Fibroblast of lung (primary cell): Measurements from ENCODE around the gene CLTCL1. TPM values are rescaled to one million over a fixed set of nuclear protein-coding genes. Genes with fewer than 3 reads are reported as not detected.
"Not testable (repeated sequence)": the region's sequence is repeated elsewhere in the genome, so short reads cannot be mapped to it uniquely, and the experiment has no call there.

Experiments
- DNase-seq, 2 donors: peaks; one replicate each; pipeline versions ENCODE4 v3.0.0 to v3.0.0-alpha.2; 2010; ENCODE audit warnings: low read depth in 2 of 2
- H2AFZ ChIP-seq: 2 replicates; pipeline ENCODE4 v1.5.1; 2012; ENCODE audit warnings: low read length, control low read depth, inconsistent platforms
- H3K27ac ChIP-seq: 2 replicates; pipeline ENCODE4 v1.5.1; 2011; ENCODE audit warnings: low read length, control low read depth; ENCODE audit not compliant: insufficient read depth
- H3K27me3 ChIP-seq: 2 replicates; pipeline ENCODE4 v1.5.1; 2011; ENCODE audit warnings: mild to moderate bottlenecking, low read length; ENCODE audit not compliant: control insufficient read depth, insufficient read depth
- H3K36me3 ChIP-seq: 2 replicates; pipeline ENCODE4 v1.5.1; 2011; ENCODE audit warnings: low read length; ENCODE audit not compliant: control insufficient read depth, insufficient read depth
- H3K4me1 ChIP-seq: 2 replicates; pipeline ENCODE4 v1.5.1; 2011; ENCODE audit warnings: low read length; ENCODE audit not compliant: control insufficient read depth, insufficient read depth; ENCODE audit errors: extremely low read depth
- H3K4me2 ChIP-seq: 2 replicates; pipeline ENCODE4 v1.5.1; 2011; ENCODE audit warnings: low read length, control low read depth; ENCODE audit not compliant: insufficient read depth; ENCODE audit errors: extremely low read depth
- H3K4me3 ChIP-seq, 4 experiments: fragments of 200-600 bp in 1 of 4; sonication (generic) in 1 of 4; replicated peaks in 1 of 4; 2 replicates each; pipeline ENCODE4 v1.5.1; 2011 to 2016; ENCODE audit warnings: low read length in 4 of 4, low read depth in 3 of 4, mild to moderate bottlenecking in 3 of 4, control low read depth in 2 of 4, inconsistent platforms in 1 of 4, mixed read lengths in 1 of 4; ENCODE audit not compliant: insufficient read depth in 1 of 4; ENCODE audit errors: control extremely low read depth in 1 of 4
- H3K79me2 ChIP-seq: 2 replicates; pipeline ENCODE4 v1.5.1; 2012; ENCODE audit warnings: mild to moderate bottlenecking, low read length, inconsistent platforms; ENCODE audit not compliant: control insufficient read depth, insufficient read depth
- H3K9ac ChIP-seq: 2 replicates; pipeline ENCODE4 v1.5.1; 2011; ENCODE audit warnings: mild to moderate bottlenecking, low read length, control low read depth; ENCODE audit not compliant: insufficient read depth
- H3K9me3 ChIP-seq: 2 replicates; pipeline ENCODE4 v1.5.1; 2012; ENCODE audit warnings: low read depth, low read length; ENCODE audit not compliant: control insufficient read depth, insufficient read depth
- H4K20me1 ChIP-seq: 2 replicates; pipeline ENCODE4 v1.5.1; 2011; ENCODE audit warnings: low read length; ENCODE audit not compliant: control insufficient read depth, insufficient read depth; ENCODE audit errors: extremely low read depth
- EZH2 ChIP-seq: IDR thresholded peaks from 2 replicates; pipeline ENCODE4 v1.5.1; 2012; ENCODE audit warnings: low read length, control low read depth, mild to moderate bottlenecking; ENCODE audit errors: missing control alignments
- polyA plus RNA-seq, 2 donors: library from polyadenylated mRNA; depleted of rRNA in 1 of 2; stranded (reverse) in 1 of 2; unstranded in 1 of 2; fragments of >200 nt; gene quantifications; 2 replicates each; pipeline ENCODE4 v1.2.1, GENCODE V29; 2011 to 2012; ENCODE audit warnings: missing spikeins in 1 of 2
- total RNA-seq: library from RNA; depleted of rRNA; stranded (reverse); fragments of >200 nt; gene quantifications from 2 replicates; pipeline ENCODE4 v1.2.1, GENCODE V29; 2014
- TF ChIP-seq, protein P1 (sequence below), 2 donors: IDR thresholded peaks in 1 of 2; conservative IDR thresholded peaks in 1 of 2; 1 replicate in 1 of 2; 2 replicates in 1 of 2; pipeline ENCODE4 v1.5.1; 2011 to 2012; ENCODE audit warnings: low read length in 2 of 2, control low read depth in 1 of 2, inconsistent platforms in 1 of 2, low read depth in 1 of 2, mild to moderate bottlenecking in 1 of 2

The CLTCL1 gene
- total and polyA plus RNA-seq, 2 donors (not counting 1 experiment from before 2014, with no cell fraction given), result 6.5 to 13.4 TPM

DNA sequence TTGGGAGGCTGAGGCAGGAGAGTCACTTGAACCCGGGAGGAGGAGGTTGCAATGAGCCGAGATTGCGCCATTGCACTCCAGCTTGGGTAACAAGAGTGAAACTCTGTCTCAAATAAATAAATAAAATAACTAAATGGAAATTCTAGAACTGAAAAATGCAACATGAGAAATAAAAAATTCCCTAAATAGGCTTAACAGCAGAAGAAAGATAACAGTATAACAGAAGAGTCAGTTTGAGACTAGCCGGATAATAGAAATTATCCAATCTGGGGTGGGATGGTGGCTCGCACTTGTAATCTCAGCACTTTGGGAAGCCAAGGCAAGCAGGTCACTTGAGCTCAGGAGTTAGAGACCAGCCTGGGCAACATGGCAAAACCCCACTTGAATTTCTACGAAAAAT lies 127.1 kb downstream of the CLTCL1 start:
- H3K9ac ChIP-seq, result no peak overlapping the region
- peaks cover 16% of the 10 kb centered on the region for H3K27me3 ChIP-seq
- no peaks in the 10 kb centered on the region for H3K4me1 ChIP-seq
- DNase-seq, result no peak
- H3K9me3 ChIP-seq, result no peaks in the 10 kb centered on the region
- H3K4me2 ChIP-seq, result no peak overlapping the region
- H4K20me1 ChIP-seq, result no peaks in the 10 kb centered on the region
- no peaks in the 10 kb centered on the region for H3K79me2 ChIP-seq
- H3K4me3 ChIP-seq, result no peak overlapping the region
- H3K27ac ChIP-seq, result no peak overlapping the region
- no peak for TF ChIP-seq EZH2
- TF ChIP-seq, protein P1, sequence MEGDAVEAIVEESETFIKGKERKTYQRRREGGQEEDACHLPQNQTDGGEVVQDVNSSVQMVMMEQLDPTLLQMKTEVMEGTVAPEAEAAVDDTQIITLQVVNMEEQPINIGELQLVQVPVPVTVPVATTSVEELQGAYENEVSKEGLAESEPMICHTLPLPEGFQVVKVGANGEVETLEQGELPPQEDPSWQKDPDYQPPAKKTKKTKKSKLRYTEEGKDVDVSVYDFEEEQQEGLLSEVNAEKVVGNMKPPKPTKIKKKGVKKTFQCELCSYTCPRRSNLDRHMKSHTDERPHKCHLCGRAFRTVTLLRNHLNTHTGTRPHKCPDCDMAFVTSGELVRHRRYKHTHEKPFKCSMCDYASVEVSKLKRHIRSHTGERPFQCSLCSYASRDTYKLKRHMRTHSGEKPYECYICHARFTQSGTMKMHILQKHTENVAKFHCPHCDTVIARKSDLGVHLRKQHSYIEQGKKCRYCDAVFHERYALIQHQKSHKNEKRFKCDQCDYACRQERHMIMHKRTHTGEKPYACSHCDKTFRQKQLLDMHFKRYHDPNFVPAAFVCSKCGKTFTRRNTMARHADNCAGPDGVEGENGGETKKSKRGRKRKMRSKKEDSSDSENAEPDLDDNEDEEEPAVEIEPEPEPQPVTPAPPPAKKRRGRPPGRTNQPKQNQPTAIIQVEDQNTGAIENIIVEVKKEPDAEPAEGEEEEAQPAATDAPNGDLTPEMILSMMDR (conservative IDR thresholded peaks at IDR 0.05 in 1 of 2, IDR thresholded peaks at IDR 0.05 in 1 of 2; ENCODE audit: low read depth in 1 of 2, low read length in 2 of 2), result no peak
- H2AFZ ChIP-seq, result no peak overlapping the region
- H3K36me3 ChIP-seq, result no peaks in the 10 kb centered on the region

DNA sequence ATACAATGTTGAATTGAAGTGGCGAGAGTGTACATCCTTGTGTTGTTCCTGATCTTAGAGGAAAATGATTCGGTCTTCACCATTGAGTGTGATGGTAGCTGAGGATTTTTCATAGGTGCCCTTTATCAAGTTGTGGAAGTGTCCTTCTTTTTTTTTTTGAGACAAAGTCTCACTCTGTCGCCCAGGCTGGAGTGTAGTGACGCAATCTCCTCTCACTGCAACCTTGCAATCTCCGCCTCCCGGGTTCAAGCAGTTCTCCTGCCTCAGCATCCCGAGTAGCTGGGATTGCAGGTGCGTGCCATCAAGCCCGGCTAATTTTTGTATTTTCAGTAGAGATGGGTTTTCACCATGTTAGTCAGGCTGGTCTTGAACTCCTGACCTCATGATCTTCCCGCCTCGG lies 132.9 kb downstream of the CLTCL1 start:
- not testable (repeated sequence) for H3K4me3 ChIP-seq, H3K4me2 ChIP-seq, H3K27me3 ChIP-seq, H2AFZ ChIP-seq, H3K4me1 ChIP-seq, H3K9me3 ChIP-seq, H4K20me1 ChIP-seq, H3K79me2 ChIP-seq, H3K27ac ChIP-seq, H3K36me3 ChIP-seq, DNase-seq, H3K9ac ChIP-seq

DNA sequence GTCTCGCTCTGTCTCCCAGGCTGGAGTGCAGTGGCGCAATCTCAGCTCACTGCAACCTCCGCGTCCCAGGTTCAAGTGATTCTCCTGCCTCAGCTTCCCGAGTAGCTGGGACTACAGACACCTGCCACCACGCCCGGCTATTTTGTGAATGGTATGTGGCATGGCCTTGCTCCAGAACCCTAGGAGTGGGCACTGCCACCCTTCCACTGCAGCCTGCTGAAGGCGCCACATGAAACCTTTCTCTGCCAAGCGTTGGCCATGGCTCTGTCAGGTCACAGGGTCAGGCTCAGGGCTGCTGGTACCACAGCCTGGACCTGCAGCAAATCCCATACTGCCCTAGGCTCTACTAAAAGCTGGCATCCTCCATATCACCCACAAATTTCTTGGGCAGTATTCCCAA lies 135.4 kb downstream of the CLTCL1 start:
- not testable (repeated sequence) for H3K4me2 ChIP-seq, H3K9ac ChIP-seq, H3K4me3 ChIP-seq, H2AFZ ChIP-seq, H3K79me2 ChIP-seq, H3K9me3 ChIP-seq, DNase-seq, H3K4me1 ChIP-seq, H3K36me3 ChIP-seq, H3K27ac ChIP-seq, H4K20me1 ChIP-seq
- H3K27me3 ChIP-seq, result peaks cover 15% of the 10 kb centered on the region

GRCh38 chr22:19152942-19153883 lies 138.3 kb downstream of the CLTCL1 start:
- Histone ChIP-seq H3K27me3 (peaks cover 33% of the 10 kb centered on the region), H3K9ac (no peak overlapping the region), H2AFZ (no peak overlapping the region), H3K4me3 (no peak overlapping the region), H3K27ac (no peak overlapping the region), H3K9me3 (no peaks in the 10 kb centered on the region), H3K79me2 (no peaks in the 10 kb centered on the region), H3K4me2 (no peak overlapping the region), H3K4me1 (no peaks in the 10 kb centered on the region), H4K20me1 (no peaks in the 10 kb centered on the region), H3K36me3 (no peaks in the 10 kb centered on the region)
- no peak for DNase-seq
- TF ChIP-seq, protein P1 (conservative IDR thresholded peaks at IDR 0.05 in 1 of 2, IDR thresholded peaks at IDR 0.05 in 1 of 2; ENCODE audit: low read depth in 1 of 2, low read length in 2 of 2), result no peak
- TF ChIP-seq EZH2, result no peak
